Neural progenitor cell (in vitro differentiated cells): ENCODE data around the gene SDR39U1. TPM values are rescaled to one million over a fixed set of nuclear protein-coding genes. Genes with fewer than 3 reads are reported as not detected.

Experiments used
- DNase-seq: peaks from one replicate; pipeline ENCODE4 v3.0.0-alpha.2; 2016; ENCODE audit warnings: low spot score
- H2AFZ ChIP-seq: fragments of 200-600 bp; sonication (generic); replicated peaks from 2 replicates; pipeline ENCODE4 v1.6.1; 2016; ENCODE audit warnings: antibody characterized with exemption
- H3F3A ChIP-seq: fragments of 200-600 bp; sonication (generic); 2 replicates; pipeline ENCODE4 v1.6.1; 2016; ENCODE audit warnings: antibody characterized with exemption, low read depth
- H3K27ac ChIP-seq: fragments of 200-600 bp; sonication (generic); 2 replicates; pipeline ENCODE4 v1.5.1; 2016; ENCODE audit warnings: mild to moderate bottlenecking
- H3K27me3 ChIP-seq: fragments of 200-600 bp; sonication (generic); 2 replicates; pipeline ENCODE4 v1.6.1; 2016; ENCODE audit warnings: mild to moderate bottlenecking, moderate library complexity
- H3K36me3 ChIP-seq: fragments of 200-600 bp; sonication (generic); 2 replicates; pipeline ENCODE4 v1.5.1; 2016
- H3K4me1 ChIP-seq: fragments of 200-600 bp; sonication (generic); 2 replicates; pipeline ENCODE4 v1.6.1; 2016; ENCODE audit warnings: mixed run types
- H3K4me2 ChIP-seq: fragments of 200-600 bp; sonication (generic); 2 replicates; pipeline ENCODE4 v1.6.1; 2016
- H3K4me3 ChIP-seq: fragments of 200-600 bp; sonication (generic); 2 replicates; pipeline ENCODE4 v1.5.1; 2016
- H3K79me2 ChIP-seq: fragments of 200-600 bp; sonication (generic); 2 replicates; pipeline ENCODE4 v1.6.1; 2016; ENCODE audit warnings: low read depth
- H3K9ac ChIP-seq: fragments of 200-600 bp; sonication (generic); 2 replicates; pipeline ENCODE4 v1.6.1; 2016
- H3K9me3 ChIP-seq: fragments of 200-600 bp; sonication (generic); 2 replicates; pipeline ENCODE4 v1.5.1; 2016; ENCODE audit warnings: low read depth
- H4K20me1 ChIP-seq: fragments of 200-600 bp; sonication (generic); 2 replicates; pipeline ENCODE4 v1.6.1; 2016; ENCODE audit warnings: low read depth
- H3K27ac Mint-ChIP-seq: 3 replicates; pipeline ENCODE4 v1.8.0; 2021; ENCODE audit warnings: mixed read lengths
- H3K27me3 Mint-ChIP-seq: 2 replicates; pipeline ENCODE4 v1.8.0; 2022; ENCODE audit warnings: low read depth, mild to moderate bottlenecking, inconsistent platforms, moderate library complexity, mixed read lengths; ENCODE audit not compliant: insufficient read depth
- H3K36me3 Mint-ChIP-seq: 3 replicates; pipeline ENCODE4 v1.8.0; 2021; ENCODE audit warnings: mixed read lengths
- H3K4me1 Mint-ChIP-seq: 3 replicates; pipeline ENCODE4 v1.8.0; 2021; ENCODE audit warnings: mixed read lengths
- H3K4me3 Mint-ChIP-seq: 3 replicates; pipeline ENCODE4 v1.8.0; 2021; ENCODE audit warnings: mild to moderate bottlenecking, moderate library complexity, mixed read lengths
- H3K9me3 Mint-ChIP-seq: 3 replicates; pipeline ENCODE4 v1.8.0; 2020; ENCODE audit warnings: mixed read lengths
- EZH2 ChIP-seq: fragments of 200-600 bp; sonication (generic); IDR thresholded peaks from 2 replicates; pipeline ENCODE4 v1.6.1; 2017; ENCODE audit warnings: antibody characterized with exemption, mild to moderate bottlenecking, moderate library complexity
- EZH2phosphoT487 ChIP-seq: fragments of 200-600 bp; sonication (generic); IDR thresholded peaks from 2 replicates; pipeline ENCODE4 v1.6.1; 2017; ENCODE audit warnings: antibody characterized with exemption
- total RNA-seq: library from RNA; depleted of rRNA; stranded (reverse); fragments of >200 nt; gene quantifications from 2 replicates; pipeline ENCODE4 v1.2.3, GENCODE V29; 2015; ENCODE audit warnings: low replicate concordance
- TF ChIP-seq, protein P1 (sequence below): fragments of 200-600 bp; sonication (generic); IDR thresholded peaks from 2 replicates; pipeline ENCODE4 v1.5.1; 2017; ENCODE audit warnings: antibody characterized with exemption, mild to moderate bottlenecking

SDR39U1 gene
- total RNA-seq, 1 donor from 2014 or later: 19.0 TPM

GRCh38 chr14:24437020-24437735 lies 5.4 kb downstream of the SDR39U1 start:
- H3K79me2 ChIP-seq: peaks cover 13% of the 10 kb centered on the region
- H3K27me3 ChIP-seq: no peaks in the 10 kb centered on the region
- H4K20me1 ChIP-seq: peaks cover 24% of the 10 kb centered on the region
- H3K36me3 ChIP-seq: no peaks in the 10 kb centered on the region
- peaks cover 9% of the 10 kb centered on the region for H3K27me3 Mint-ChIP-seq
- H2AFZ ChIP-seq: no peak overlapping the region
- H3K4me2 ChIP-seq: no peak overlapping the region
- DNase-seq: no peak
- peaks cover 23% of the 10 kb centered on the region for H3F3A ChIP-seq
- peaks cover 18% of the 10 kb centered on the region for H3K36me3 Mint-ChIP-seq
- peak overlapping the region; percentile 58 for H3K4me3 Mint-ChIP-seq
- no peak overlapping the region for H3K9ac ChIP-seq
- H3K4me1 Mint-ChIP-seq: peaks cover 12% of the 10 kb centered on the region
- no peak overlapping the region for H3K27ac Mint-ChIP-seq
- H3K9me3 Mint-ChIP-seq: no peaks in the 10 kb centered on the region
- no peaks in the 10 kb centered on the region for H3K9me3 ChIP-seq
- peaks cover 9% of the 10 kb centered on the region for H3K4me1 ChIP-seq
- no peak for TF ChIP-seq EZH2phosphoT487
- no peak for TF ChIP-seq EZH2
- TF ChIP-seq, protein P1, sequence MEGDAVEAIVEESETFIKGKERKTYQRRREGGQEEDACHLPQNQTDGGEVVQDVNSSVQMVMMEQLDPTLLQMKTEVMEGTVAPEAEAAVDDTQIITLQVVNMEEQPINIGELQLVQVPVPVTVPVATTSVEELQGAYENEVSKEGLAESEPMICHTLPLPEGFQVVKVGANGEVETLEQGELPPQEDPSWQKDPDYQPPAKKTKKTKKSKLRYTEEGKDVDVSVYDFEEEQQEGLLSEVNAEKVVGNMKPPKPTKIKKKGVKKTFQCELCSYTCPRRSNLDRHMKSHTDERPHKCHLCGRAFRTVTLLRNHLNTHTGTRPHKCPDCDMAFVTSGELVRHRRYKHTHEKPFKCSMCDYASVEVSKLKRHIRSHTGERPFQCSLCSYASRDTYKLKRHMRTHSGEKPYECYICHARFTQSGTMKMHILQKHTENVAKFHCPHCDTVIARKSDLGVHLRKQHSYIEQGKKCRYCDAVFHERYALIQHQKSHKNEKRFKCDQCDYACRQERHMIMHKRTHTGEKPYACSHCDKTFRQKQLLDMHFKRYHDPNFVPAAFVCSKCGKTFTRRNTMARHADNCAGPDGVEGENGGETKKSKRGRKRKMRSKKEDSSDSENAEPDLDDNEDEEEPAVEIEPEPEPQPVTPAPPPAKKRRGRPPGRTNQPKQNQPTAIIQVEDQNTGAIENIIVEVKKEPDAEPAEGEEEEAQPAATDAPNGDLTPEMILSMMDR: no peak
- H3K27ac ChIP-seq: no peak overlapping the region
- no peak overlapping the region for H3K4me3 ChIP-seq

- H3K36me3 Mint-ChIP-seq: peaks cover 18% of the 10 kb centered on the region
These were observed 6.1 kb downstream of the SDR39U1 start for GRCh38 chr14:24436355-24437019.

GRCh38 chr14:24435998-24436354 lies 6.6 kb downstream of the SDR39U1 start:
- H3K27me3 Mint-ChIP-seq: peaks cover 13% of the 10 kb centered on the region
- no peak overlapping the region for H3K4me3 Mint-ChIP-seq
- H3K36me3 Mint-ChIP-seq: peaks cover 18% of the 10 kb centered on the region

More at GRCh38 chr14:24436355-24437019, 6.1 kb downstream of the SDR39U1 start:
- TF ChIP-seq, protein P1: peak; percentile 81
- TF ChIP-seq EZH2: no peak
- TF ChIP-seq EZH2phosphoT487: no peak
- Histone ChIP-seq H3K9me3 (no peaks in the 10 kb centered on the region), H3K36me3 (no peaks in the 10 kb centered on the region), H3K27me3 (no peaks in the 10 kb centered on the region), H3K27ac (no peak overlapping the region), H3K4me2 (no peak overlapping the region), H3K79me2 (peaks cover 9% of the 10 kb centered on the region), H3F3A (peaks cover 17% of the 10 kb centered on the region), H3K4me3 (no peak overlapping the region), H3K4me1 (peaks cover 5% of the 10 kb centered on the region), H4K20me1 (peaks cover 31% of the 10 kb centered on the region), H3K9ac (no peak overlapping the region), H2AFZ (no peak overlapping the region)
- Mint-ChIP-seq H3K4me3 (peak overlapping the region; percentile 58), H3K27me3 (peaks cover 13% of the 10 kb centered on the region), H3K9me3 (no peaks in the 10 kb centered on the region), H3K4me1 (peaks cover 12% of the 10 kb centered on the region), H3K27ac (no peak overlapping the region)
- DNase-seq: peak; percentile 66

More at GRCh38 chr14:24435998-24436354, 6.6 kb downstream of the SDR39U1 start:
- Mint-ChIP-seq H3K4me1 (peaks cover 17% of the 10 kb centered on the region), H3K9me3 (no peaks in the 10 kb centered on the region), H3K27ac (no peak overlapping the region)
- Histone ChIP-seq H3K4me1 (no peaks in the 10 kb centered on the region), H3F3A (peaks cover 20% of the 10 kb centered on the region), H3K36me3 (no peaks in the 10 kb centered on the region), H3K27me3 (no peaks in the 10 kb centered on the region), H3K4me3 (no peak overlapping the region), H4K20me1 (peaks cover 36% of the 10 kb centered on the region), H3K27ac (no peak overlapping the region), H3K9ac (no peak overlapping the region), H3K9me3 (no peaks in the 10 kb centered on the region), H2AFZ (no peak overlapping the region), H3K4me2 (no peak overlapping the region), H3K79me2 (peaks cover 4% of the 10 kb centered on the region)
- DNase-seq: no peak
- TF ChIP-seq, protein P1: no peak
- no peak for TF ChIP-seq EZH2
- no peak for TF ChIP-seq EZH2phosphoT487
